NOMO-1 (cell line): ENCODE measurements around the gene SULF2.

ENCODE experiments used
- DNase-seq, 2 experiments: peaks; one replicate each; lab custom pipeline; 2025; ENCODE audit not compliant: unreplicated experiment in 2 of 2; lab: John Stamatoyannopoulos, UW

The SULF2 gene

GRCh38 chr20:47765271-47765670 is 20.0 kb downstream of the SULF2 start:
- peak in 1 of 2 experiments; percentile 6 for DNase-seq

- DNase-seq = no peak
Observed at GRCh38 chr20:47764154-47764733, 21.0 kb downstream of the SULF2 start.

GRCh38 chr20:47762699-47763268 is 22.5 kb downstream of the SULF2 start:
- DNase-seq = no peak

GRCh38 chr20:47761482-47762047 is 23.7 kb downstream of the SULF2 start:
- no peak for DNase-seq

GRCh38 chr20:47760686-47761481 is 24.4 kb downstream of the SULF2 start:
- no peak for DNase-seq

- no peak for DNase-seq
Observed at GRCh38 chr20:47758517-47759450, 26.5 kb downstream of the SULF2 start.

- DNase-seq = no peak
Observed at GRCh38 chr20:47757145-47758035, 27.9 kb downstream of the SULF2 start.

GRCh38 chr20:47754946-47755652 is 30.2 kb downstream of the SULF2 start:
- no peak for DNase-seq

- no peak for DNase-seq
Observed at GRCh38 chr20:47754388-47754715, 30.9 kb downstream of the SULF2 start.

- DNase-seq = no peak
Observed at GRCh38 chr20:47753576-47754387, 31.5 kb downstream of the SULF2 start.

GRCh38 chr20:47751449-47751848 is 33.8 kb downstream of the SULF2 start:
- no peak for DNase-seq

GRCh38 chr20:47749339-47749738 is 35.9 kb downstream of the SULF2 start:
- no peak for DNase-seq

GRCh38 chr20:47748823-47749222 is 36.5 kb downstream of the SULF2 start:
- DNase-seq = peak; percentile 24 to 81

GRCh38 chr20:47748069-47748468 is 37.2 kb downstream of the SULF2 start:
- DNase-seq = no peak

GRCh38 chr20:47747669-47748031 is 37.6 kb downstream of the SULF2 start:
- no peak for DNase-seq

GRCh38 chr20:47744803-47745202 is 40.5 kb downstream of the SULF2 start:
- DNase-seq = no peak

GRCh38 chr20:47743671-47744070 is 41.6 kb downstream of the SULF2 start:
- DNase-seq = no peak
